NK-92 treated with Interleukin-12 subunit alpha and Interleukin-12 subunit beta, amount 100 ng/mL, for 24 hours (cell line): ENCODE results near the gene CD68.
A peak's percentile ranks its signal among the peaks of the same experiment; 100 is the strongest.

Experiments used
- DNase-seq: peaks from one replicate; lab custom pipeline; 2025; lab: John Stamatoyannopoulos, UW

The CD68 gene

DNA sequence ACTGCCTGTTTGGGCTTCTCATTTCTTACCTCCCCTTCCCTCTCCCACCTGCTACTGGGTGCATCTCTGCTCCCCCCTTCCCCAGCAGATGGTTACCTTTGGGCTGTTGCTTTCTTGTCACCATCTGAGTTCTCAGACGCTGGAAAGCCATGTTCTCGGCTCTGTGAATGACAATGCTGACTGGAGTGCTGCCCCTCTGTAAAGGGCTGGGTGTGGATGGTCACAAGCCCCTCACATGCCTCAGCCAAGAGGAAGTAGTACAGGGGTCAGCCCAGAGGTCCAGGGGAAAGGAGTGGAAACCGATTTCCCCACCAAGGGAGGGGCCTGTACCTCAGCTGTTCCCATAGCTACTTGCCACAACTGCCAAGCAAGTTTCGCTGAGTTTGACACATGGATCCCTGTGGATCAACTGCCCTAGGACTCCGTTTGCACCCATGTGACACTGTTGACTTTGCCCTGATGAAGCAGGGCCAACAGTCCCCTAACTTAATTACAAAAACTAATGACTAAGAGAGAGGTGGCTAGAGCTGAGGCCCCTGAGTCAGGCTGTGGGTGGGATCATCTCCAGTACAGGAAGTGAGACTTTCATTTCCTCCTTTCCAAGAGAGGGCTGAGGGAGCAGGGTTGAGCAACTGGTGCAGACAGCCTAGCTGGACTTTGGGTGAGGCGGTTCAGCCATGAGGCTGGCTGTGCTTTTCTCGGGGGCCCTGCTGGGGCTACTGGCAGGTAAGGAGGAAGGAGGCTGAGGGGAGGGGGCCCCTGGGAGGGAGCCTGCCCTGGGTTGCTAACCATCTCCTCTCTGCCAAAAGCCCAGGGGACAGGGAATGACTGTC lies at the start of gene CD68:
Gene CD68, plus strand, starts transcription at position 638 of the 833 bp plus-strand sequence. Its CDS starts 40 bp downstream, at position 678.
- DNase-seq: peak; percentile 46

- no peak for DNase-seq
Measured at GRCh38 chr17:7530023-7530900, 49.2 kb upstream of the CD68 start.

GRCh38 chr17:7538050-7538449 lies 41.4 kb upstream of the CD68 start:
- no peak for DNase-seq

DNA sequence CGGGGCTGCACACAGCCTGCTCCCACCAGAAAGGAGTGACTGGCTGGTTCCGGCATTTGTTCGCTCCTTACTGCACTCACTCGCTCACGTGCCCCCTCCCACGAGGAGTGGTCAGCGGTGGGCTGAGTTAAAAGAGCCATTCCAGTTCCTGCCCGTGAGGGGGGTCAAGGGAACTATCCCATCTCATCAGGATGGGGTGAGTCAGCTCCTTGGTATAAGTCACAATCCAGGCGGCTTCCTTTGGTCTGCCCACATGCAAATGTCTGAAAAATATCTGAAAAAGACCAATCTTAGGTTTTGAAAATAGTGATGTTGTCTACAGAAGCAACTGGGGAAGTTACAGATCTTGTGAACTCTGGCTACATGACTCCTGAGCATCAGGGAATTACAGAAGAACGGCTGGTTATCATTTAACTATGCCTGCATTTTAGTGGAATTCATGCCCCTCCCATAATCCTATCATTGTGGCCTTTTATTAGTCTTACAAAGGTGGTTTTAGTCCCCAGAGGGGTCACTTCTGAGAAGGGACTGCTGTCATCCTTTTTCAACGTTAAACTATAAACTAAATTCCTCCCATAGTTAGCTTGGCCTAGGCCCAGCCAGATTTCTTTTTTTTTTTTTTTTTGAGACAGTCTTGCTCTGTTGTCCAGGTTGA lies 40.4 kb upstream of the CD68 start:
- no peak for DNase-seq

- no peak for DNase-seq
Measured at GRCh38 chr17:7541074-7541621, 38.3 kb upstream of the CD68 start.

DNA sequence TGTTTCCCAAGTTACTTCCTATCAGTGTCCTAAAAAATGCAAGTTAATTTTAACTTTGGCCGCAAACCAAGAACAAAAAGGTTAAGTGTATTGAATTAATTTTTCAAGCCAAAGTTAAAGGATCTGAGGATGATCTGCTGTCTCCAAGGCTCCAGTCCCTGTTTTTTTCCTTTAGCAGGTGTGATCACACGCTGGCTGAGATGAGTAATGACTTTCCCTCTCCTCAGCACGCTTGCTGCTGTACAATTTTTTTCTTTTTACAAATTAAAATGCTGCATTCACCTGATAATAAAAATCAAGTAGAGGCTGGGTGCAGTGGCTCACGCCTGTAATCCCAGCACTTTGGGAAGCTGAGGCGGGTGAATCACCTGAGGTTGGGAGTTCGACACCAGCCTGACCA lies 34.5 kb upstream of the CD68 start:
- DNase-seq: no peak

- DNase-seq: peak; percentile 3
Measured at GRCh38 chr17:7548585-7549400, 30.6 kb upstream of the CD68 start, which contains the start of gene TNFSF12. TSS of gene TNFSF12 (plus strand) at chr17:7549058. CDS start at chr17:7549154, 96 bp downstream.

- no peak for DNase-seq
Measured at GRCh38 chr17:7549401-7550055, 29.9 kb upstream of the CD68 start.

- no peak for DNase-seq
Measured at GRCh38 chr17:7550344-7550743, 29.1 kb upstream of the CD68 start.

GRCh38 chr17:7551396-7551795 lies 28.0 kb upstream of the CD68 start:
- DNase-seq: no peak

DNA sequence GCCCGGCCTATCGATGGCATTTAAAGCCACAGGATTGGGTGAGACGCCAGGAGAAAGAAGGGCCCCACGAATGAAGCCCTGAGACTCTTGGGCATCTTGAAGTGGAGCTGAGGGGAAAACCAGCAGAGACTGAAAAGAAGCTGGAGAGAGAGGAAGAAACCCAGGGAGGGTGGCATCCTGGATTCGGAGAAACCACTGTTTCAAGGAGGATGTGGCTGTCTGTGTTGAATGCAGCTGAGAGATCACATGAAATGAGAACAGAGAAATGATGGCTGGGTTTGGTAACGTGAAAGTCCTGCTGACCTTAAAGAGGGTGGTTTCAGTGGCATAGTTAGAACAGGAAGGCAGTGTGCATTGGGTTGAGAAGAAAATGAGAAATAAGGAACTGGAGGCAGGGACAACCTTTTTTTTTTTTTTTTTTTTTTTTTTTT lies 26.8 kb upstream of the CD68 start:
- DNase-seq: no peak

- no peak for DNase-seq
Measured at GRCh38 chr17:7553356-7553755, 26.1 kb upstream of the CD68 start.

- DNase-seq: no peak
Measured at GRCh38 chr17:7555320-7555948, 24.0 kb upstream of the CD68 start.

DNA sequence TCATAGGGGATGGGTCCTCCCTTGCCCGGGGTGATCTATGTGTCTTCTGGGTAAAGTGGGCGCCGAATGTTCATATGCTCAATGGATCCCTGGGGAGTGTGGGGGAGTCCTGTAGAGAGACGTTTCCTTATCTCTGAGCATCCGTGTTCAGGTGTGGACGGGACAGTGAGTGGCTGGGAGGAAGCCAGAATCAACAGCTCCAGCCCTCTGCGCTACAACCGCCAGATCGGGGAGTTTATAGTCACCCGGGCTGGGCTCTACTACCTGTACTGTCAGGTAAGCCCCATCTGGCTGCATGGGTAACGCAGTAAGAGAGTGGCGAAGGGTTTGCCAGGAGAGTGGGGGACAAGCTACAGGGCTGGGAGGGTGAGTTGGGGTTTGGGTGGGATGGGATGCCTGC lies 22.8 kb upstream of the CD68 start:
- DNase-seq: no peak

DNA sequence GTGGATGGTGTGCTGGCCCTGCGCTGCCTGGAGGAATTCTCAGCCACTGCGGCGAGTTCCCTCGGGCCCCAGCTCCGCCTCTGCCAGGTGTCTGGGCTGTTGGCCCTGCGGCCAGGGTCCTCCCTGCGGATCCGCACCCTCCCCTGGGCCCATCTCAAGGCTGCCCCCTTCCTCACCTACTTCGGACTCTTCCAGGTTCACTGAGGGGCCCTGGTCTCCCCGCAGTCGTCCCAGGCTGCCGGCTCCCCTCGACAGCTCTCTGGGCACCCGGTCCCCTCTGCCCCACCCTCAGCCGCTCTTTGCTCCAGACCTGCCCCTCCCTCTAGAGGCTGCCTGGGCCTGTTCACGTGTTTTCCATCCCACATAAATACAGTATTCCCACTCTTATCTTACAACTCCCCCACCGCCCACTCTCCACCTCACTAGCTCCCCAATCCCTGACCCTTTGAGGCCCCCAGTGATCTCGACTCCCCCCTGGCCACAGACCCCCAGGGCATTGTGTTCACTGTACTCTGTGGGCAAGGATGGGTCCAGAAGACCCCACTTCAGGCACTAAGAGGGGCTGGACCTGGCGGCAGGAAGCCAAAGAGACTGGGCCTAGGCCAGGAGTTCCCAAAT lies 22.2 kb upstream of the CD68 start:
- DNase-seq: no peak

GRCh38 chr17:7557775-7558543 lies 21.5 kb upstream of the CD68 start:
- DNase-seq: no peak

GRCh38 chr17:7558544-7559319 lies 20.7 kb upstream of the CD68 start, which contains the start of gene TNFSF13:
TSS of gene TNFSF13 (plus strand) at chr17:7558750. CDS start at chr17:7559040, 290 bp downstream.
- DNase-seq: no peak
